IMR-90 (cell line): ENCODE measurements around the gene ZBTB33. TPM values are rescaled to one million over a fixed set of nuclear protein-coding genes. Genes with fewer than 3 reads are reported as not detected.

Experiments
- ATAC-seq: fragments of 200-7000 bp; cut with Tn5 transposase; 2 replicates; pipeline ENCODE4 v1.9.1; 2020; ENCODE audit warnings: low read depth, mild to moderate bottlenecking, moderate library complexity
- BruUV-seq: library from RNA; stranded (reverse); fragments of 400-500 nt; replicated peaks from 2 replicates; lab custom pipeline; 2021; lab: Mats Ljungman, UMichigan
- CTCF ChIA-PET: fragments of 300-600 bp; formaldehyde crosslinking; extraction: SDS; loops from one replicate; lab custom pipeline; 2021; ENCODE audit warnings: antibody characterized with exemption; lab: Yijun Ruan, JAX
- POLR2A ChIA-PET: fragments of 300-600 bp; sonication (Branson Sonifier 250); formaldehyde crosslinking; loops from one replicate; lab custom pipeline; 2022; ENCODE audit warnings: antibody characterized with exemption; ENCODE audit not compliant: unreplicated experiment; lab: Charles Lee
- DNase-seq: peaks from one replicate; pipeline ENCODE4 v3.0.0; 2013
- H2AFZ ChIP-seq: replicated peaks from 2 replicates; pipeline ENCODE3; 2013; ENCODE audit warnings: low read length, mild to moderate bottlenecking; ENCODE audit not compliant: poor library complexity
- H2AK5ac ChIP-seq: 2 replicates; pipeline ENCODE4 v1.6.1; 2013; ENCODE audit warnings: low read depth, low read length, inconsistent platforms
- H2AK9ac ChIP-seq: replicated peaks from 2 replicates; pipeline ENCODE3; 2013; ENCODE audit warnings: mild to moderate bottlenecking, low read depth, low read length, moderate library complexity; ENCODE audit not compliant: poor library complexity
- H2BK120ac ChIP-seq: 2 replicates; pipeline ENCODE4 v1.6.1; 2013; ENCODE audit warnings: low read depth, low read length, inconsistent platforms
- H2BK15ac ChIP-seq: 3 replicates; pipeline ENCODE4 v1.6.1; 2013; ENCODE audit warnings: low read depth, low read length, inconsistent platforms
- H2BK20ac ChIP-seq: 2 replicates; pipeline ENCODE4 v1.6.1; 2013; ENCODE audit warnings: low read depth, mild to moderate bottlenecking, inconsistent platforms, low read length, moderate library complexity
- H2BK5ac ChIP-seq: 2 replicates; pipeline ENCODE4 v1.6.1; 2013; ENCODE audit warnings: mild to moderate bottlenecking, low read depth, low read length, inconsistent platforms; ENCODE audit not compliant: poor library complexity, severe bottlenecking
- H3K14ac ChIP-seq: replicated peaks from 2 replicates; pipeline ENCODE4 v1.6.1; 2013; ENCODE audit warnings: low read depth, low read length, inconsistent platforms
- H3K18ac ChIP-seq: 2 replicates; pipeline ENCODE4 v1.6.1; 2013; ENCODE audit warnings: low read depth, low read length, control low read depth
- H3K23ac ChIP-seq: 2 replicates; pipeline ENCODE4 v1.6.1; 2013; ENCODE audit warnings: low read depth, low read length, inconsistent platforms
- H3K27ac ChIP-seq: 2 replicates; pipeline ENCODE4 v1.5.1; 2013; ENCODE audit warnings: mild to moderate bottlenecking, control low read depth, low read length; ENCODE audit not compliant: insufficient read depth
- H3K27me3 ChIP-seq: 2 replicates; pipeline ENCODE4 v1.6.1; 2013; ENCODE audit warnings: low read length; ENCODE audit not compliant: control insufficient read depth, insufficient read depth
- H3K36me3 ChIP-seq: 2 replicates; pipeline ENCODE4 v1.6.1; 2013; ENCODE audit warnings: low read length, mixed read lengths; ENCODE audit not compliant: control insufficient read depth, insufficient read depth
- H3K4ac ChIP-seq: 2 replicates; pipeline ENCODE4 v1.6.1; 2013; ENCODE audit warnings: low read depth, low read length, inconsistent platforms
- H3K4me1 ChIP-seq: 2 replicates; pipeline ENCODE4 v1.6.1; 2013; ENCODE audit warnings: low read length, mixed read lengths; ENCODE audit not compliant: control insufficient read depth, insufficient read depth
- H3K4me2 ChIP-seq: 2 replicates; pipeline ENCODE4 v1.6.1; 2013; ENCODE audit warnings: low read depth, mild to moderate bottlenecking, control low read depth, low read length, moderate library complexity
- H3K4me3 ChIP-seq: 2 replicates; pipeline ENCODE4 v1.5.1; 2013; ENCODE audit warnings: low read depth, mild to moderate bottlenecking, control low read depth, low read length, moderate library complexity; ENCODE audit not compliant: insufficient read depth
- H3K56ac ChIP-seq: 2 replicates; pipeline ENCODE4 v1.6.1; 2013; ENCODE audit warnings: low read length, inconsistent platforms; ENCODE audit not compliant: insufficient read depth; ENCODE audit errors: extremely low read depth
- H3K79me1 ChIP-seq, 2 experiments: 2 replicates each; pipeline ENCODE4 v1.6.1; 2013; ENCODE audit warnings: low read length in 2 of 2, inconsistent platforms in 1 of 2, low read depth in 1 of 2
- H3K9ac ChIP-seq: 2 replicates; pipeline ENCODE4 v1.6.1; 2013; ENCODE audit warnings: low read depth, low read length, control low read depth
- H3K9me1 ChIP-seq: 2 replicates; pipeline ENCODE4 v1.6.1; 2013; ENCODE audit warnings: low read length, inconsistent platforms; ENCODE audit not compliant: insufficient read depth
- H3K9me3 ChIP-seq: 2 replicates; pipeline ENCODE4 v1.6.1; 2013; ENCODE audit warnings: low read length; ENCODE audit not compliant: control insufficient read depth, insufficient read depth
- H4K20me1 ChIP-seq: 2 replicates; pipeline ENCODE4 v1.6.1; 2013; ENCODE audit warnings: low read length, inconsistent platforms; ENCODE audit not compliant: insufficient read depth
- H4K5ac ChIP-seq: 2 replicates; pipeline ENCODE4 v1.6.1; 2013; ENCODE audit warnings: mild to moderate bottlenecking, low read depth, low read length, control low read depth
- H4K8ac ChIP-seq, 2 experiments: 2 replicates each; pipeline ENCODE4 v1.6.1; 2013; ENCODE audit warnings: low read depth in 2 of 2, low read length in 2 of 2, control low read depth in 1 of 2, inconsistent platforms in 1 of 2
- H4K91ac ChIP-seq: 2 replicates; pipeline ENCODE4 v1.6.1; 2013; ENCODE audit warnings: low read depth, low read length, inconsistent platforms; ENCODE audit not compliant: insufficient read depth
- BHLHE40 ChIP-seq: fragments of 150-350 bp; IDR thresholded peaks from 2 replicates; pipeline ENCODE4 v1.6.1; 2016; ENCODE audit warnings: mild to moderate bottlenecking, low read depth, low read length
- CEBPB ChIP-seq: IDR thresholded peaks from 2 replicates; pipeline ENCODE4 v1.6.1; 2012; ENCODE audit warnings: low read depth, low read length, improper control_type of control experiment
- CHD1 ChIP-seq: IDR thresholded peaks from 2 replicates; pipeline ENCODE4 v1.6.1; 2012; ENCODE audit warnings: low read depth, low read length, improper control_type of control experiment
- FOS ChIP-seq: fragments of 150-350 bp; IDR thresholded peaks from 2 replicates; pipeline ENCODE4 v1.6.1; 2016; ENCODE audit warnings: low read depth, low read length
- MAFK ChIP-seq: IDR thresholded peaks from 2 replicates; pipeline ENCODE4 v1.6.1; 2012; ENCODE audit warnings: low read depth, low read length, improper control_type of control experiment
- MAZ ChIP-seq: IDR thresholded peaks from 2 replicates; pipeline ENCODE4 v1.6.1; 2012; ENCODE audit warnings: low read depth, mild to moderate bottlenecking, low read length, improper control_type of control experiment, moderate library complexity, borderline replicate concordance
- MXI1 ChIP-seq: IDR thresholded peaks from 2 replicates; pipeline ENCODE4 v1.6.1; 2012; ENCODE audit warnings: low read depth, mild to moderate bottlenecking, low read length, moderate library complexity, borderline replicate concordance
- NFE2L2 ChIP-seq: fragments of 150-350 bp; IDR thresholded peaks from 2 replicates; pipeline ENCODE4 v1.6.1; 2016; ENCODE audit warnings: low read depth, mild to moderate bottlenecking, low read length
- POLR2A ChIP-seq: IDR thresholded peaks from 2 replicates; pipeline ENCODE4 v1.6.1; 2012; ENCODE audit warnings: mild to moderate bottlenecking, low read depth, low read length
- RAD21 ChIP-seq: IDR thresholded peaks from 2 replicates; pipeline ENCODE4 v1.6.1; 2012; ENCODE audit warnings: low read length, improper control_type of control experiment
- RCOR1 ChIP-seq: IDR thresholded peaks from 2 replicates; pipeline ENCODE4 v1.6.1; 2012; ENCODE audit warnings: mild to moderate bottlenecking, low read length, improper control_type of control experiment; ENCODE audit not compliant: insufficient replicate concordance
- RFX5 ChIP-seq: IDR thresholded peaks from 2 replicates; pipeline ENCODE4 v1.8.0; 2012; ENCODE audit warnings: low read depth, mild to moderate bottlenecking, low read length, moderate library complexity
- SMC3 ChIP-seq: fragments of 150-350 bp; IDR thresholded peaks from 2 replicates; pipeline ENCODE4 v1.6.1; 2016; ENCODE audit warnings: low read depth, mild to moderate bottlenecking, antibody characterized with exemption, low read length, moderate library complexity
- USF2 ChIP-seq: fragments of 150-350 bp; IDR thresholded peaks from 2 replicates; pipeline ENCODE4 v1.6.1; 2017; ENCODE audit warnings: mild to moderate bottlenecking, antibody characterized with exemption, low read length, low read depth
- dilution Hi-C: fragments of 300-500 bp; cut with HindIII; formaldehyde crosslinking; loops from one replicate; pipeline ENCODE4 v1.14.3; 2018; ENCODE audit warnings: low sequenced_read_pairs; ENCODE audit not compliant: unreplicated experiment
- in situ Hi-C: fragments of 300-500 bp; cut with MboI; formaldehyde crosslinking; loops from 3 replicates; pipeline ENCODE4 v1.14.3; 2019; ENCODE audit warnings: low sequenced_read_pairs, inconsistent platforms, mixed read lengths
- intact Hi-C: fragments of 100-400 bp; cut with micrococcal nuclease; formaldehyde crosslinking; loops from 2 replicates; pipeline ENCODE4 v1.10.0; 2022
- polyA plus RNA-seq, 3 experiments: library from polyadenylated mRNA; depleted of rRNA; stranded (reverse); fragments of >200 nt; gene quantifications; 2 replicates each; pipeline ENCODE4 v1.2.3, GENCODE V29; 2012; ENCODE audit warnings: low replicate concordance in 1 of 3
- total RNA-seq: library from RNA; depleted of rRNA; stranded (reverse); fragments of >200 nt; gene quantifications from 2 replicates; pipeline ENCODE4 v1.2.3, GENCODE V29; 2012
- TF ChIP-seq, protein P1 (sequence below): fragments of 150-350 bp; IDR thresholded peaks from 2 replicates; pipeline ENCODE4 v1.6.1; 2016; ENCODE audit warnings: low read depth, mild to moderate bottlenecking, low read length, moderate library complexity, borderline replicate concordance
- TF ChIP-seq, protein P2 (sequence below): conservative IDR thresholded peaks from 2 replicates; pipeline ENCODE4 v1.5.1; 2012; ENCODE audit warnings: mild to moderate bottlenecking, low read depth, low read length, improper control_type of control experiment

ZBTB33 gene
- total and polyA plus RNA-seq, 2 of the 4 experiments (the other 2 are of a cell fraction), result 3.3 to 16.3 TPM

GRCh38 chrX:120294651-120295050, 44.0 kb downstream of the ZBTB33 start:
- no peak for TF ChIP-seq RFX5
- TF ChIP-seq RCOR1, result no peak
- no peak for TF ChIP-seq RAD21
- TF ChIP-seq MXI1, result no peak
- TF ChIP-seq, protein P1, sequence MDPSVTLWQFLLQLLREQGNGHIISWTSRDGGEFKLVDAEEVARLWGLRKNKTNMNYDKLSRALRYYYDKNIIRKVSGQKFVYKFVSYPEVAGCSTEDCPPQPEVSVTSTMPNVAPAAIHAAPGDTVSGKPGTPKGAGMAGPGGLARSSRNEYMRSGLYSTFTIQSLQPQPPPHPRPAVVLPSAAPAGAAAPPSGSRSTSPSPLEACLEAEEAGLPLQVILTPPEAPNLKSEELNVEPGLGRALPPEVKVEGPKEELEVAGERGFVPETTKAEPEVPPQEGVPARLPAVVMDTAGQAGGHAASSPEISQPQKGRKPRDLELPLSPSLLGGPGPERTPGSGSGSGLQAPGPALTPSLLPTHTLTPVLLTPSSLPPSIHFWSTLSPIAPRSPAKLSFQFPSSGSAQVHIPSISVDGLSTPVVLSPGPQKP, result no peak
- TF ChIP-seq POLR2A, result no peak
- TF ChIP-seq, protein P2, sequence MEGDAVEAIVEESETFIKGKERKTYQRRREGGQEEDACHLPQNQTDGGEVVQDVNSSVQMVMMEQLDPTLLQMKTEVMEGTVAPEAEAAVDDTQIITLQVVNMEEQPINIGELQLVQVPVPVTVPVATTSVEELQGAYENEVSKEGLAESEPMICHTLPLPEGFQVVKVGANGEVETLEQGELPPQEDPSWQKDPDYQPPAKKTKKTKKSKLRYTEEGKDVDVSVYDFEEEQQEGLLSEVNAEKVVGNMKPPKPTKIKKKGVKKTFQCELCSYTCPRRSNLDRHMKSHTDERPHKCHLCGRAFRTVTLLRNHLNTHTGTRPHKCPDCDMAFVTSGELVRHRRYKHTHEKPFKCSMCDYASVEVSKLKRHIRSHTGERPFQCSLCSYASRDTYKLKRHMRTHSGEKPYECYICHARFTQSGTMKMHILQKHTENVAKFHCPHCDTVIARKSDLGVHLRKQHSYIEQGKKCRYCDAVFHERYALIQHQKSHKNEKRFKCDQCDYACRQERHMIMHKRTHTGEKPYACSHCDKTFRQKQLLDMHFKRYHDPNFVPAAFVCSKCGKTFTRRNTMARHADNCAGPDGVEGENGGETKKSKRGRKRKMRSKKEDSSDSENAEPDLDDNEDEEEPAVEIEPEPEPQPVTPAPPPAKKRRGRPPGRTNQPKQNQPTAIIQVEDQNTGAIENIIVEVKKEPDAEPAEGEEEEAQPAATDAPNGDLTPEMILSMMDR, result no peak
- TF ChIP-seq FOS, result no peak
- no peak for TF ChIP-seq SMC3
- no peak for TF ChIP-seq BHLHE40
- no peak for TF ChIP-seq MAZ
- TF ChIP-seq CHD1, result no peak
- no peak for TF ChIP-seq CEBPB
- no peak for TF ChIP-seq USF2
- no peak for TF ChIP-seq NFE2L2
- TF ChIP-seq MAFK, result no peak
- Histone ChIP-seq H3K9ac (no peak overlapping the region), H3K36me3 (no peaks in the 10 kb centered on the region), H4K5ac (no peak overlapping the region), H3K14ac (no peak overlapping the region), H3K56ac (no peak overlapping the region), H3K27me3 (no peaks in the 10 kb centered on the region), H3K4ac (no peak overlapping the region), H2BK20ac (no peak overlapping the region), H3K9me1 (no peaks in the 10 kb centered on the region), H2AK5ac (no peak overlapping the region), H2BK5ac (no peak overlapping the region), H2AFZ (no peak overlapping the region), H3K27ac (no peak overlapping the region), H2AK9ac (no peak overlapping the region), H2BK120ac (no peak overlapping the region), H4K20me1 (no peaks in the 10 kb centered on the region), H4K8ac (no peak overlapping the region), H3K79me1 (no peaks in the 10 kb centered on the region), H3K18ac (no peak overlapping the region), H3K9me3 (no peaks in the 10 kb centered on the region), H3K4me3 (no peak overlapping the region), H2BK15ac (no peak overlapping the region), H3K4me2 (no peak overlapping the region), H3K23ac (no peak overlapping the region), H3K4me1 (no peaks in the 10 kb centered on the region), H4K91ac (no peak overlapping the region)
- intact Hi-C loops, result no loop called here
- dilution Hi-C loops, result no loop called here
- in situ Hi-C loops, result no loop called here
- no peak for DNase-seq
- no peak for ATAC-seq
- ChIA-PET CTCF (no interaction called here), POLR2A (no interaction called here)
- no TSS peak for BruUV-seq
